Measurements from ENCODE around the gene TEPSIN. TPM values are rescaled to one million over a fixed set of nuclear protein-coding genes. Genes with fewer than 3 reads are reported as not detected.

TEPSIN gene
- total and polyA plus RNA-seq, 2 of the 8 experiments (the other 6 are each of a cell fraction or from before 2014, with no cell fraction given) = 22.9 to 28.0 TPM

DNA sequence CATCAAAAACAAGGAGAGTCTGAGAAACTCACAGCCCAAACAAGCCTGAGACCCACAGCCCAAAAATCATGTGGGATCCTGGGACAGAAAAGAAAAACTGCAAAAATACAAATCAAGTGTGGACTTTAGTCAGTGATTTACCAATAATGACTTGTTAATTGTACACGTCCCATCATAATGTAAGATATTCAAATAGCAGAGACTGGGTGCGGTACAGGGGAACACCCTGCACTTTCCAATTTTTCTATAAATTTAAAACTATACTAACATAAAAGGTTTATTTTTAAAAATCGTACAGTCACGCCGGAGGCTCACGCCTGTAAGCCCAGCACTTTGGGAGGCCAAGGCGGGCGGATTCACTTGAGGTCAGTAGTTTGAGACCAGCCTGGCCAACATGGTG lies 24.9 kb downstream of the TEPSIN start:
- H3K4me1 ChIP-seq (replicated peaks in 1 of 4; ENCODE audit: control insufficient read depth in 3 of 4, insufficient read depth in 4 of 4, low read length in 3 of 4) = no peaks in the 10 kb centered on the region; a peak in 1 of 7 replicates
- WGBS, 2 experiments (ENCODE audit: extremely low coverage in 1 of 2, insufficient coverage in 1 of 2, insufficient read length in 1 of 2, insufficient replicate concordance in 2 of 2, low coverage in 1 of 2, low lambda C conversion rate in 2 of 2, missing lambda C conversion rate in 1 of 2) = 97% methylated on average over 8 of the region's 8 CpGs; no CpG with 5 or more reads in 1 of the 2 experiments
- ChIA-PET POLR2A (ENCODE audit: partially characterized antibody) (no interaction called here), CTCF (ENCODE audit: partially characterized antibody) (no interaction called here)
- H3K27ac ChIP-seq (ENCODE audit: low read depth, low read length) = no peak overlapping the region
- no peak overlapping the region for H3K14ac ChIP-seq (ENCODE audit: insufficient read length)
- no peak overlapping the region for H4K5ac ChIP-seq (ENCODE audit: insufficient read length, low read depth, low read length)
- H3K79me1 ChIP-seq (ENCODE audit: low read depth, low read length) = peaks cover 16% of the 10 kb centered on the region
- no peak overlapping the region for H3K9ac ChIP-seq (replicated peaks in 1 of 4; ENCODE audit: extremely low read depth in 1 of 4, low read depth in 3 of 4, low read length in 3 of 4)
- H2BK15ac ChIP-seq (ENCODE audit: low read length) = no peak overlapping the region
- no peaks in the 10 kb centered on the region for H3K9me3 ChIP-seq (ENCODE audit: insufficient read depth in 2 of 2, low read depth in 1 of 2, low read length in 1 of 2)
- H2BK120ac ChIP-seq (replicated peaks; ENCODE audit: low read depth, low read length) = no peak overlapping the region
- no peak overlapping the region for H4K91ac ChIP-seq (replicated peaks; ENCODE audit: insufficient read length, low read length)
- no peak overlapping the region for H2AFZ ChIP-seq (ENCODE audit: low read length)
- H4K8ac ChIP-seq (ENCODE audit: extremely low read depth, insufficient read depth, low read length) = no peak overlapping the region
- H2BK12ac ChIP-seq (ENCODE audit: low read depth, low read length) = no peak overlapping the region
- H3K23ac ChIP-seq (ENCODE audit: insufficient read length) = no peak overlapping the region
- no peak overlapping the region for H3K56ac ChIP-seq (replicated peaks; ENCODE audit: insufficient read length, low read depth, low read length)
- no peaks in the 10 kb centered on the region for H3K23me2 ChIP-seq (ENCODE audit: low read depth, low read length)
- H3K4me2 ChIP-seq (ENCODE audit: insufficient read depth in 1 of 2, low read depth in 2 of 2, low read length in 2 of 2) = no peak overlapping the region
- no peak overlapping the region for H3K18ac ChIP-seq (ENCODE audit: extremely low read depth, low read length)
- H3K36me3 ChIP-seq (ENCODE audit: control insufficient read depth in 2 of 4, insufficient read depth in 4 of 4, low read length in 3 of 4) = no peaks in the 10 kb centered on the region; a peak in 1 of 8 replicates
- no peak overlapping the region for H3K4ac ChIP-seq (replicated peaks; ENCODE audit: insufficient read length, low read depth, low read length)
- no peaks in the 10 kb centered on the region for H3K27me3 ChIP-seq (replicated peaks in 1 of 4; ENCODE audit: control insufficient read depth in 3 of 4, extremely low read depth in 1 of 4, insufficient read depth in 3 of 4, low read length in 3 of 4)
- DNase-seq (ENCODE audit: low read depth in 1 of 2, low spot score in 2 of 2) = no peak
- H4K20me1 ChIP-seq (replicated peaks in 1 of 2; ENCODE audit: control insufficient read depth in 1 of 2, insufficient read depth in 2 of 2, low read length in 2 of 2) = peaks cover 3 to 9% of the 10 kb centered on the region in 2 experiments
- no peak for FAIRE-seq
- H3K4me3 ChIP-seq (ENCODE audit: extremely low read depth in 1 of 4, insufficient read depth in 2 of 4, low read depth in 3 of 4, low read length in 4 of 4) = no peak overlapping the region
- H3K79me2 ChIP-seq (ENCODE audit: control insufficient read depth in 1 of 2, insufficient read depth in 2 of 2, low read length in 2 of 2) = no peaks in the 10 kb centered on the region; a peak in 2 of 4 replicates
- no peak overlapping the region for H2BK5ac ChIP-seq (ENCODE audit: low read depth, low read length)
- H2AK5ac ChIP-seq (ENCODE audit: low read depth, low read length) = no peak overlapping the region
- H2BK20ac ChIP-seq (ENCODE audit: low read length) = no peak overlapping the region
- TF ChIP-seq SAP30 (IDR thresholded peaks at IDR 0.05; ENCODE audit: insufficient read depth, insufficient replicate concordance, low read length) = no peak
- no peak for TF ChIP-seq EGR1 (IDR thresholded peaks at IDR 0.05; ENCODE audit: borderline replicate concordance, low read depth, low read length)
- TF ChIP-seq CREB1 (IDR thresholded peaks at IDR 0.05) = no peak
- TF ChIP-seq SIN3A (conservative IDR thresholded peaks at IDR 0.05 in 1 of 2, IDR thresholded peaks at IDR 0.05 in 1 of 2; ENCODE audit: low read depth in 1 of 2, low read length in 2 of 2) = no peak
- TF ChIP-seq, protein P1, sequence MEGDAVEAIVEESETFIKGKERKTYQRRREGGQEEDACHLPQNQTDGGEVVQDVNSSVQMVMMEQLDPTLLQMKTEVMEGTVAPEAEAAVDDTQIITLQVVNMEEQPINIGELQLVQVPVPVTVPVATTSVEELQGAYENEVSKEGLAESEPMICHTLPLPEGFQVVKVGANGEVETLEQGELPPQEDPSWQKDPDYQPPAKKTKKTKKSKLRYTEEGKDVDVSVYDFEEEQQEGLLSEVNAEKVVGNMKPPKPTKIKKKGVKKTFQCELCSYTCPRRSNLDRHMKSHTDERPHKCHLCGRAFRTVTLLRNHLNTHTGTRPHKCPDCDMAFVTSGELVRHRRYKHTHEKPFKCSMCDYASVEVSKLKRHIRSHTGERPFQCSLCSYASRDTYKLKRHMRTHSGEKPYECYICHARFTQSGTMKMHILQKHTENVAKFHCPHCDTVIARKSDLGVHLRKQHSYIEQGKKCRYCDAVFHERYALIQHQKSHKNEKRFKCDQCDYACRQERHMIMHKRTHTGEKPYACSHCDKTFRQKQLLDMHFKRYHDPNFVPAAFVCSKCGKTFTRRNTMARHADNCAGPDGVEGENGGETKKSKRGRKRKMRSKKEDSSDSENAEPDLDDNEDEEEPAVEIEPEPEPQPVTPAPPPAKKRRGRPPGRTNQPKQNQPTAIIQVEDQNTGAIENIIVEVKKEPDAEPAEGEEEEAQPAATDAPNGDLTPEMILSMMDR (IDR thresholded peaks at IDR 0.05; ENCODE audit: control extremely low read depth in 1 of 3, insufficient read depth in 1 of 3, low read depth in 1 of 3, low read length in 3 of 3) = no peak
- TF ChIP-seq PHF8 (conservative IDR thresholded peaks at IDR 0.05; ENCODE audit: low read depth, low read length) = no peak
- TF ChIP-seq EP300 (IDR thresholded peaks at IDR 0.05; ENCODE audit: borderline replicate concordance in 1 of 2, low read depth in 2 of 2, low read length in 2 of 2) = no peak
- TF ChIP-seq TBP (IDR thresholded peaks at IDR 0.05; ENCODE audit: low read depth, low read length) = no peak
- no peak for TF ChIP-seq NRF1 (IDR thresholded peaks at IDR 0.05; ENCODE audit: low read depth, low read length)
- TF ChIP-seq EZH2 (IDR thresholded peaks at IDR 0.05; ENCODE audit: low read depth, low read length, severe bottlenecking) = no peak
- TF ChIP-seq CHD2 (IDR thresholded peaks at IDR 0.05; ENCODE audit: low read length) = no peak
- no peak for TF ChIP-seq RXRA (IDR thresholded peaks at IDR 0.05; ENCODE audit: insufficient read depth, low read depth, low read length)

Measured in H1 (cell line).